Spinal cord (tissue), 10 donors: Measurements from ENCODE around the gene LYPD4. TPM values are rescaled to one million over a fixed set of nuclear protein-coding genes. Genes with fewer than 3 reads are reported as not detected.
A peak's percentile ranks its signal among the peaks of the same experiment; 100 is the strongest.
"Not testable (repeated sequence)": the region's sequence is repeated elsewhere in the genome, so short reads cannot be mapped to it uniquely, and the experiment has no call there.

Experiments
- DNase-seq, 6 donors: peaks; one replicate each; pipeline versions ENCODE4 v3.0.0 to v3.0.0-alpha.2; 2013 to 2015; ENCODE audit warnings: low spot score in 6 of 6, low read depth in 4 of 6
- H3K27ac ChIP-seq: one replicate; pipeline ENCODE4 v1.5.1; 2013; ENCODE audit warnings: low read depth, low read length, control low read depth
- H3K27me3 ChIP-seq: one replicate; pipeline ENCODE4 v1.6.1; 2013; ENCODE audit warnings: low read length; ENCODE audit not compliant: control insufficient read depth, insufficient read depth
- H3K36me3 ChIP-seq: one replicate; pipeline ENCODE4 v1.6.1; 2013; ENCODE audit warnings: low read length; ENCODE audit not compliant: control insufficient read depth, insufficient read depth
- H3K4me1 ChIP-seq: one replicate; pipeline ENCODE4 v1.6.1; 2013; ENCODE audit warnings: low read length; ENCODE audit not compliant: control insufficient read depth, insufficient read depth
- H3K4me3 ChIP-seq: one replicate; pipeline ENCODE4 v1.5.1; 2013; ENCODE audit warnings: low read depth, low read length, control low read depth
- H3K9me3 ChIP-seq: one replicate; pipeline ENCODE4 v1.6.1; 2013; ENCODE audit warnings: low read length; ENCODE audit not compliant: control insufficient read depth, insufficient read depth
- WGBS: methylation state at CpG from one replicate; pipeline ENCODE4 v1.1.5; 2013; ENCODE audit warnings: missing lambda C conversion rate; ENCODE audit not compliant: insufficient coverage; 5-methylcytosine and 5-hydroxymethylcytosine counted together
- polyA plus RNA-seq, 2 donors: library from polyadenylated mRNA; unstranded; fragments of 120-200 nt; gene quantifications; one replicate each; pipeline ENCODE4 v1.2.1, GENCODE V29; 2013; ENCODE audit not compliant: insufficient read length in 2 of 2
- small RNA-seq: library from RNA; depleted of rRNA; stranded (forward); fragments of <200 nt; gene quantifications from one replicate; pipeline ENCODE3, GENCODE V24; 2014; ENCODE audit warnings: low replicate concordance
- total RNA-seq, 2 donors: library from RNA; depleted of rRNA in 1 of 2; stranded (reverse); fragments of 120-200 nt in 1 of 2; fragments of >200 nt in 1 of 2; gene quantifications; one replicate each; pipeline versions ENCODE4 v1.2.3 to v1.2.4, GENCODE V29; 2013 to 2014
- donor health status: healthy.

The LYPD4 gene
- total and polyA plus RNA-seq, 4 donors = not detected

DNA sequence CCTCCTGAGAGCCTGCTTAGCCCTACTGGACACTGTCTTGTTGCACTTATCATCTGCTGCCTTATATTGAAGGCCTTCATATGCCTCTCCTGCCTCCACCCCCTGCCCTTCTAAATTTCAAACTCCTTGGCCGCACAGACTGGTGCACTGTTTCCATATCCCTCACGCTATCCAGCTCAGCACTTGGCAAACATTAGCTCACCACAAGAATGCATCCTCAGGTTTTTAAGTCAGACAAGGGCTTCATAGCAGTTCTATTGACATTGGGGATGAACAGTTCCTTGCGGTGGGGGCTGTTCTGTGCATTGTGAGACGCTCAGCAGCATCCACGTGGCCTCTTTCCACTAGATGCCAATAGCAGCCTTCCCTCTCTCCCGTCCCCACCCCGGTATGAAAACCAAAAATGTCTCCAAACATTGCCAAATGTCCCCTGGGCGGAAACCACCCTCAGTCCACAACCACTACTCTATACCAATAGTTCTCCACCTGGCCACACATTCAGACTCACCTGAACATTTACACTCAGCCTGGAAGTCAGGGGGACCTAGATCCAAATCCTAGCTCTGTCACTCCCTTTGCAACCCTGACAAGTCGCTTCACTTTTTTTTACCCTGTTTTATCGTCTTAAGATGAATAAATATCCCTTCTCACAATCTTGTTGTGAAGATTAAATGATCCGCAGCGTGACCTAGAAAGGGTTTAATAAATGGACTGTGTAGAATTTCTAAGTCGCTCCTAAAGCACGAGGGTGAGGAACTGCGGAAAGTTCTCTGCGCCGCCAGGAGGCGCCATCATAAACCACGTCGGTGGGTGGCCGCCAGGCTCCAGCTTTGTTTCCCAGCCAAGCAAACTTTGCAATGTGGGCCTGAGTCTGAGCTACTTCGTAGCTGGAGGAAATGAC lies 51.7 kb downstream of the LYPD4 start:
- DNase-seq = peak in 2 of 6 donors; percentile 7 to 19
- H3K4me1 ChIP-seq = no peaks in the 10 kb centered on the region
- H3K27me3 ChIP-seq = peaks cover 10% of the 10 kb centered on the region
- no peak overlapping the region for H3K4me3 ChIP-seq
- H3K9me3 ChIP-seq = no peaks in the 10 kb centered on the region
- WGBS = 33% methylated on average over 15 of the region's 22 CpGs
- H3K27ac ChIP-seq = no peak overlapping the region
- H3K36me3 ChIP-seq = no peaks in the 10 kb centered on the region

DNA sequence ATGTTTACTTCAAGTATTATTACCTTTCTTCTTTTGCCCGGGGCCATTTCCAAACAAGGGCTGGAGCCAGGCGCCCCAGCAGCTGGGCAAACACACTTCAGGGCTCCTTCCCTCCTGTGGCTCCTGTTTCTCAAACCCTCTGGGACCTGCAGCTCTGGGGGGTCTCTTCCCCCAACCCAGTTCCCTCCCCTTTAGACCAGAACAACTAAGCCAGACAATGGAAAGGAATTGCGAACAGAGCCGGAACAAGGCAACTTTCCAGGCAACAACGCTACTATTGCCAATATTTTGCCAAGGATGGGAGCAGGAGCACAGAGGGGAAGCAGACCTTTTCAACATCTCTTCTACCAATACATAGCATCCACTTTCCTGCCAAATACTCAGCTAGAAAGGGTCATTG lies 55.4 kb downstream of the LYPD4 start:
- H3K27ac ChIP-seq, DNase-seq, H3K9me3 ChIP-seq, H3K4me3 ChIP-seq, H3K4me1 ChIP-seq, H3K36me3 ChIP-seq: not testable (repeated sequence)
- 74% methylated on average over 2 of the region's 5 CpGs for WGBS
- peaks cover 32% of the 10 kb centered on the region for H3K27me3 ChIP-seq

DNA sequence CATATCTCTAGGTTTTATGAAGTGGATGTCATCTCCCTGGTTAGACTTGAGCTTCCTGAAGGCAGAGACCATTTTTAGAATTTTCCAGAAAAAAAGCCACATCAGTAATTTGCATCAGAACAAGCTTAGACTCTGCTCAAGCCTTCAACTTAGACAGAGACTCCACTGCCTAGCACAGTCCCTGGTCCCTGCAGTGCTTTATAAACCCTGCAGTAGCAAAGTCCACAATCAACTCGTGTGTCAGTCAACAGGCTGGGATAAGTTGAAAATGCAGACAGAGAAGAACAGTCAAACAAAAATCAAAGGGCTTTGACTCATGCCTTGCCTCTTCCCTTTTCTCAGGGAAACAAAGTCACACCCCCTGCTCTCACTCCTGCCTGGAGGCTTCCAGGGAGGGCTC lies 56.0 kb downstream of the LYPD4 start:
- WGBS = no CpG with 5 or more reads among the region's 1 CpG
- H3K36me3 ChIP-seq, DNase-seq, H3K9me3 ChIP-seq, H3K4me3 ChIP-seq, H3K4me1 ChIP-seq, H3K27ac ChIP-seq: not testable (repeated sequence)
- peaks cover 32% of the 10 kb centered on the region for H3K27me3 ChIP-seq

Small RNAs within 50 kb of the gene (small RNA-seq; reads per million reads assigned to genes)
- not detected for gene MIR6797

Other genes starting within 250 kb of the LYPD4 start
- gene CEACAM4, start 217.6 kb downstream of the LYPD4 start, total RNA-seq = 1 to 10 TPM in 1 of 2 donors, under 1 TPM in 1; 0.17 to 1.1 TPM
- not detected for gene CEACAM4, start 217.6 kb downstream of the LYPD4 start, polyA plus RNA-seq
- not detected for gene CEACAM7, start 156.4 kb downstream of the LYPD4 start, total RNA-seq
- not detected for gene CEACAM7, start 156.4 kb downstream of the LYPD4 start, polyA plus RNA-seq
- not detected for gene CEACAM5, start 136.1 kb downstream of the LYPD4 start, total RNA-seq
- not detected for gene CEACAM5, start 136.1 kb downstream of the LYPD4 start, polyA plus RNA-seq
- 1 to 10 TPM in 1 of 2 donors, under 1 TPM in 1; 0.33 to 5.7 TPM for gene CEACAM6, start 89.2 kb downstream of the LYPD4 start, total RNA-seq
- gene CEACAM6, start 89.2 kb downstream of the LYPD4 start, polyA plus RNA-seq = under 1 TPM; 0.10 to 0.23 TPM
- 1 to 10 TPM in 1 of 2 donors, not detected in 1; 1.9 TPM for gene CEACAM3, start 48.1 kb downstream of the LYPD4 start, total RNA-seq
- gene CEACAM3, start 48.1 kb downstream of the LYPD4 start, polyA plus RNA-seq = not detected
- gene DMRTC2, start 359 bp upstream of the LYPD4 start, total RNA-seq = not detected
- gene DMRTC2, start 359 bp upstream of the LYPD4 start, polyA plus RNA-seq = not detected
- gene RPS19, start 15.6 kb upstream of the LYPD4 start, total RNA-seq = 1,000 to 10,000 TPM in 1 of 2 donors, 100 to 1,000 TPM in 1; 241 to 2,284 TPM
- gene RPS19, start 15.6 kb upstream of the LYPD4 start, polyA plus RNA-seq = 1,000 to 10,000 TPM; 1,361 to 1,379 TPM
- under 1 TPM; 0.22 to 0.59 TPM for gene CD79A, start 32.6 kb upstream of the LYPD4 start, total RNA-seq
- under 1 TPM in 1 of 2 donors, not detected in 1; 0.44 TPM for gene CD79A, start 32.6 kb upstream of the LYPD4 start, polyA plus RNA-seq
- 10 to 100 TPM; 17.3 to 27.0 TPM for gene ARHGEF1, start 38.5 kb upstream of the LYPD4 start, total RNA-seq
- 100 to 1,000 TPM in 1 of 2 donors, 10 to 100 TPM in 1; 75.5 to 113 TPM for gene ARHGEF1, start 38.5 kb upstream of the LYPD4 start, polyA plus RNA-seq
- under 1 TPM in 1 of 2 donors, not detected in 1; 0.11 TPM for gene ERFL, start 83.8 kb upstream of the LYPD4 start, total RNA-seq
- gene ERFL, start 83.8 kb upstream of the LYPD4 start, polyA plus RNA-seq = 1 to 10 TPM in 1 of 2 donors, under 1 TPM in 1; 0.78 to 1.3 TPM
- 100 to 1,000 TPM in 1 of 2 donors, 10 to 100 TPM in 1; 98.0 to 174 TPM for gene RABAC1, start 114.6 kb upstream of the LYPD4 start, total RNA-seq
- 100 to 1,000 TPM; 189 to 202 TPM for gene RABAC1, start 114.6 kb upstream of the LYPD4 start, polyA plus RNA-seq
- 100 to 1,000 TPM in 1 of 2 donors, 10 to 100 TPM in 1; 85.0 to 434 TPM for gene ATP1A3, start 149.5 kb upstream of the LYPD4 start, total RNA-seq
- gene ATP1A3, start 149.5 kb upstream of the LYPD4 start, polyA plus RNA-seq = 100 to 1,000 TPM; 643 to 704 TPM
- 10 to 100 TPM; 13.1 to 21.6 TPM for gene GRIK5, start 225.5 kb upstream of the LYPD4 start, total RNA-seq
- gene GRIK5, start 225.5 kb upstream of the LYPD4 start, polyA plus RNA-seq = 10 to 100 TPM; 74.8 to 83.2 TPM
- gene ZNF574, start 231.5 kb upstream of the LYPD4 start, total RNA-seq = 10 to 100 TPM in 1 of 2 donors, 1 to 10 TPM in 1; 7.6 to 10.7 TPM
- 10 to 100 TPM; 17.2 to 19.4 TPM for gene ZNF574, start 231.5 kb upstream of the LYPD4 start, polyA plus RNA-seq